Left ventricle myocardium inferior (tissue), 1 donor: Measurements from ENCODE around the gene SPTBN5. TPM values are rescaled to one million over a fixed set of nuclear protein-coding genes. Genes with fewer than 3 reads are reported as not detected.

Experiments
- DNase-seq: peaks from one replicate; pipeline ENCODE4 v3.0.0-alpha.2; 2020
- H3K27ac ChIP-seq: fragments of 200-600 bp; replicated peaks from 2 replicates; pipeline ENCODE4 v1.8.0; 2021
- H3K27me3 ChIP-seq: fragments of 200-600 bp; 2 replicates; pipeline ENCODE4 v1.8.0; 2021; ENCODE audit warnings: low read depth
- H3K36me3 ChIP-seq: fragments of 200-600 bp; 2 replicates; pipeline ENCODE4 v1.8.0; 2021
- H3K4me1 ChIP-seq: fragments of 200-600 bp; 2 replicates; pipeline ENCODE4 v1.8.0; 2021
- H3K4me3 ChIP-seq: fragments of 200-600 bp; 2 replicates; pipeline ENCODE4 v1.8.0; 2021; ENCODE audit warnings: mild to moderate bottlenecking, moderate library complexity
- H3K9me3 ChIP-seq: fragments of 200-600 bp; replicated peaks from 2 replicates; pipeline ENCODE4 v1.8.0; 2021
- intact Hi-C: fragments of 100-400 bp; cut with micrococcal nuclease; formaldehyde crosslinking; loops from one replicate; pipeline ENCODE4 v1.11.0; 2022
- total RNA-seq: library from RNA; stranded (reverse); fragmentation: NEBNext Ultra II Directional; extraction: Animal tissue kit (Norgen Biotek cat#: 25700); gene quantifications from one replicate; pipeline ENCODE4 v1.2.1, GENCODE V29; 2021
- TF ChIP-seq, protein P1 (sequence below): fragments of 200-600 bp; IDR thresholded peaks from 2 replicates; pipeline ENCODE4 v1.8.0; 2021; ENCODE audit warnings: antibody characterized with exemption, mild to moderate bottlenecking, borderline replicate concordance
- donor health status: DM: no; HTN: yes; CAD: no; lungs with severe emphysema.

SPTBN5 gene
- total RNA-seq, 1 donor from 2014 or later: 2.7 TPM

GRCh38 chr15:41842229-41842628 is 51.6 kb downstream of the SPTBN5 start:
- TF ChIP-seq, protein P1, sequence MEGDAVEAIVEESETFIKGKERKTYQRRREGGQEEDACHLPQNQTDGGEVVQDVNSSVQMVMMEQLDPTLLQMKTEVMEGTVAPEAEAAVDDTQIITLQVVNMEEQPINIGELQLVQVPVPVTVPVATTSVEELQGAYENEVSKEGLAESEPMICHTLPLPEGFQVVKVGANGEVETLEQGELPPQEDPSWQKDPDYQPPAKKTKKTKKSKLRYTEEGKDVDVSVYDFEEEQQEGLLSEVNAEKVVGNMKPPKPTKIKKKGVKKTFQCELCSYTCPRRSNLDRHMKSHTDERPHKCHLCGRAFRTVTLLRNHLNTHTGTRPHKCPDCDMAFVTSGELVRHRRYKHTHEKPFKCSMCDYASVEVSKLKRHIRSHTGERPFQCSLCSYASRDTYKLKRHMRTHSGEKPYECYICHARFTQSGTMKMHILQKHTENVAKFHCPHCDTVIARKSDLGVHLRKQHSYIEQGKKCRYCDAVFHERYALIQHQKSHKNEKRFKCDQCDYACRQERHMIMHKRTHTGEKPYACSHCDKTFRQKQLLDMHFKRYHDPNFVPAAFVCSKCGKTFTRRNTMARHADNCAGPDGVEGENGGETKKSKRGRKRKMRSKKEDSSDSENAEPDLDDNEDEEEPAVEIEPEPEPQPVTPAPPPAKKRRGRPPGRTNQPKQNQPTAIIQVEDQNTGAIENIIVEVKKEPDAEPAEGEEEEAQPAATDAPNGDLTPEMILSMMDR: no peak
- no peaks in the 10 kb centered on the region for H3K9me3 ChIP-seq
- intact Hi-C loops: no loop called here
- H3K4me1 ChIP-seq: peaks cover 12% of the 10 kb centered on the region
- no peak for DNase-seq
- no peak overlapping the region for H3K4me3 ChIP-seq
- no peak overlapping the region for H3K27ac ChIP-seq
- peaks cover 65% of the 10 kb centered on the region for H3K36me3 ChIP-seq
- H3K27me3 ChIP-seq: no peaks in the 10 kb centered on the region

- Histone ChIP-seq H3K4me1 (peaks cover 13% of the 10 kb centered on the region), H3K4me3 (no peak overlapping the region), H3K27me3 (no peaks in the 10 kb centered on the region), H3K9me3 (no peaks in the 10 kb centered on the region), H3K27ac (no peak overlapping the region), H3K36me3 (peaks cover 64% of the 10 kb centered on the region)
- TF ChIP-seq, protein P1: no peak
- intact Hi-C loops: no loop called here
- DNase-seq: no peak
Observed at GRCh38 chr15:41841131-41841530, 52.7 kb downstream of the SPTBN5 start.

DNA sequence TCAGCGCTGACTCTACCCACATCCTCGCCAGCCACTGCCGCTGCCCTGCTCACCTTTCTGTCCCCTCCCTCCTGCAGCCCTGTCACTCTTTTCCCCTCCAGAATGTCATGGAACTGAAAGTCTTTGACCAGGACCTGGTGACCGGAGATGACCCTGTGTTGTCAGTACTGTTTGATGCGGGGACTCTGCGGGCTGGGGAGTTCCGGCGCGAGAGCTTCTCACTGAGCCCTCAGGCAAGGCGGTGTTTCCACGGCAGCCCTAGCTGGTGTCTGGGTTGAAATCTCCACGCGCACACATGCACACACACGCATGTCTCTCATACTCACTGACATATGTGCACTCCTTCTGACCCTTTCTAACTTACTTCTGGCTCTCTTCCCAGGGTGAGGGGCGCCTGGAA is 53.2 kb downstream of the SPTBN5 start:
- H3K4me1 ChIP-seq: peaks cover 17% of the 10 kb centered on the region
- intact Hi-C loops: no loop called here
- TF ChIP-seq, protein P1: no peak
- no peak overlapping the region for H3K4me3 ChIP-seq
- H3K9me3 ChIP-seq: no peaks in the 10 kb centered on the region
- no peak for DNase-seq
- H3K27ac ChIP-seq: no peak overlapping the region
- peaks cover 61% of the 10 kb centered on the region for H3K36me3 ChIP-seq
- H3K27me3 ChIP-seq: no peaks in the 10 kb centered on the region

GRCh38 chr15:41839781-41840491 is 53.9 kb downstream of the SPTBN5 start:
- Histone ChIP-seq H3K4me1 (peaks cover 17% of the 10 kb centered on the region), H3K27ac (no peak overlapping the region), H3K27me3 (no peaks in the 10 kb centered on the region), H3K9me3 (no peaks in the 10 kb centered on the region), H3K36me3 (peaks cover 57% of the 10 kb centered on the region), H3K4me3 (no peak overlapping the region)
- DNase-seq: no peak
- TF ChIP-seq, protein P1: no peak
- intact Hi-C loops: no loop called here

DNA sequence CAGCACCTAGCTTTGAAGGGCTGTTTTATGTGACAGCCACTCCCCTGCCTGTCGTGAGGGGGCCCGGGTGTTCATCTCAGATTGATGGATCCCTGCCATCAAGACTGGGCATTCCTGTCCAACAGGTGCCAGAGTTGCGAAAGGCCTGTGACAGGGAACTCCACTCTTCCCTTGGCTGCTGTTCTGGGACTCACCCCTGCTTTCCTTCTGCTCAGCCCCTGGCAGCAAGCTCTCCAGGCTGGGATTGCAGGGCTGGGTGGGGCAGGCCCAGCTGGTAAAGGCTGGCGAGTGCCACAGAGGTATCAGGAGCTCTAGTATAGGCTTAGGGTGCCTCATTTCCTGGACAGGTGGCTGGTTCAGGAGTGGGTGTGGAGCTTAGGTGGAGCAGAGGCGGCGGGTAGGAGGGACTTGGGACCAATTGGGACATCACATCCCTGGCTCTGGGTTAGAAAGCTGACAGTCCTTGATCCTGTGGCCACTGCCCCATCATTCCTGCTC is 55.4 kb downstream of the SPTBN5 start, which contains the start of gene PLA2G4B:
PLA2G4B (plus strand) TSS at position 448 of the 498 bp plus-strand sequence. CDS start 67 bp downstream, outside the sequence.
- H3K27me3 ChIP-seq: no peaks in the 10 kb centered on the region
- intact Hi-C loops: no loop called here
- H3K9me3 ChIP-seq: no peaks in the 10 kb centered on the region
- no peak for DNase-seq
- peaks cover 45% of the 10 kb centered on the region for H3K36me3 ChIP-seq
- H3K27ac ChIP-seq: no peak within 1 kb of the TSS
- TF ChIP-seq, protein P1: no peak
- peaks cover 17% of the 10 kb centered on the region for H3K4me1 ChIP-seq
- no peak within 1 kb of the TSS for H3K4me3 ChIP-seq
